ENCODE measurements around the gene SLC4A7. TPM values are rescaled to one million over a fixed set of nuclear protein-coding genes. Genes with fewer than 3 reads are reported as not detected.

SLC4A7 gene
- total RNA-seq, 4 donors from 2014 or later, result 3.8 to 11.4 (median 9.9) TPM

GRCh38 chr3:27467545-27467944 is 16.6 kb downstream of the SLC4A7 start:
- intact Hi-C loops (cut with DNase I; ENCODE audit: low total_unique reads), result no loop called here
- H3K4me3 ChIP-seq (ENCODE audit: low read depth, poor library complexity, severe bottlenecking), result no peak overlapping the region
- no peak for DNase-seq (ENCODE audit: low spot score in 2 of 2)
- WGBS, 2 donors, result 12 to 18% methylated on average over 3 of the region's 3 CpGs
- TF ChIP-seq CTCF (IDR thresholded peaks at IDR 0.05), result no peak
- no peak for TF ChIP-seq POLR2A (IDR thresholded peaks at IDR 0.05)

DNA sequence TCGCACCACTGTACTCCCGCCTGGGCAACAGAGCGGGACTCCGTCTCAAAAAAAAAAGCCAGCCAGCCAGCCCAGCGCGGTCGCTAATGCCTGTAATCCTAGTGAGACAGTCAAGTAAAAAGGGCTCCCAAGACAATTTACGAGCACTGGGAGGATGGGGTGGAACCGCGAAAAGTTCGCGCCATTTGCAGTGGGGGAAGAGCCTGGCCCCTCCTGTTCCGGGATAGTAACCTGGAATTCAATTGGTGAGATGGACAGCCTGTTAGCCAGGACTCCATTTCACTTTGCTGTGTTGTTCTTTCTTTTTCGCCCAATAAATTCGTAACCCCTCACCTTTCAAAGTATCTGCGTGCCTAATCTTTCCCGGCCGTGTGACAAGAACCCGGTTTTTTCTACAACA is 19.5 kb downstream of the SLC4A7 start:
- DNase-seq (ENCODE audit: low spot score in 2 of 2), result no peak
- intact Hi-C loops (cut with DNase I; ENCODE audit: low total_unique reads), result no loop called here
- H3K4me3 ChIP-seq (ENCODE audit: low read depth, poor library complexity, severe bottlenecking), result no peak overlapping the region
- 94 to 96% methylated on average over 19 of the region's 19 CpGs for WGBS, 2 donors
- no peak for TF ChIP-seq POLR2A (IDR thresholded peaks at IDR 0.05)
- TF ChIP-seq CTCF (IDR thresholded peaks at IDR 0.05), result no peak

DNA sequence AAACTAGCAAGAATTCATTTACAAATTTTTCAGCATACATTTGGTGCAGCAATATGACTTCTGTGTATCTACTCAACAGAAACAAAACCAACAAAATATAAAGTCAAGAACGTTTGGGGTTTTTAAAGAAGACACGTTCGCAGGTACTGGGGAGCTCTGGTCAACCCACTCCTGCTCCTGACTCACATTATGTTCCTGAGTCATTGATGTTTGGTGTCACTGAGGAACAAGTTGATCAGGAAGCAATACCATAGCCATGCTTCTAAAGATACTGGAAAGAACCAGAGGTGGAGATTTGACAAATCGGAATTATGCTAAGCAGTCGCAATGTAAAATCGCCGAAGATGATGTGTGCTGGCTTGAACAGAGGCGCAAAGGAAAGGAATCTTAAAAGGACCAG is 22.0 kb downstream of the SLC4A7 start:
- intact Hi-C loops (cut with DNase I; ENCODE audit: low total_unique reads), result no loop called here
- no peak for TF ChIP-seq POLR2A (IDR thresholded peaks at IDR 0.05)
- TF ChIP-seq CTCF (IDR thresholded peaks at IDR 0.05), result no peak
- no peak overlapping the region for H3K4me3 ChIP-seq (ENCODE audit: low read depth, poor library complexity, severe bottlenecking)
- 94% methylated on average over 8 of the region's 8 CpGs for WGBS, 2 donors
- no peak for DNase-seq (ENCODE audit: low spot score in 2 of 2)

- WGBS, 2 donors, result 68 to 75% methylated on average over 6 of the region's 6 CpGs
- intact Hi-C loops (cut with DNase I; ENCODE audit: low total_unique reads), result no loop called here
- no peak overlapping the region for H3K4me3 ChIP-seq (ENCODE audit: low read depth, poor library complexity, severe bottlenecking)
- no peak for TF ChIP-seq POLR2A (IDR thresholded peaks at IDR 0.05)
- no peak for TF ChIP-seq CTCF (IDR thresholded peaks at IDR 0.05)
- no peak for DNase-seq (ENCODE audit: low spot score in 2 of 2)
Observed at GRCh38 chr3:27458929-27459328, 25.3 kb downstream of the SLC4A7 start.

DNA sequence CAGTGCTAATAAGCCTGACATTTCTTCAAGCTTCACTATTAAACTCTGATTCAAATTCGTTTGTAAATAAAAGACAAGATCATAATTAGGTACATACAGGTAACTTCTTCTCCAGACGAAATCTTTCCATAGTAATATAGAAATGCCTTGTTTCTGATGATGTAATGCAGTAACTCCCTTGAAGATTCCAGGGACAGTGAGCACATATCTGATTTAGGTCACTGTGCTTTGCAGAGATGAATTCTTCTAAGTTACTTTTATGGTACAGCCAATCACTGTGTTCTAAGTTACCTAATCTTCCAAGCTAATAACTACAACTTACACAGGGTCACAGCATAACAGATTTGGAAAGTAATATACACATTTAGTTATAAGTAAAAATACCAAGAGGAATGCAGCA is 27.6 kb downstream of the SLC4A7 start:
- intact Hi-C loops (cut with DNase I; ENCODE audit: low total_unique reads), result no loop called here
- no peak overlapping the region for H3K4me3 ChIP-seq (ENCODE audit: low read depth, poor library complexity, severe bottlenecking)
- TF ChIP-seq POLR2A (IDR thresholded peaks at IDR 0.05), result no peak
- no peak for TF ChIP-seq CTCF (IDR thresholded peaks at IDR 0.05)
- 79 to 80% methylated on average over 2 of the region's 2 CpGs for WGBS, 2 donors
- DNase-seq (ENCODE audit: low spot score in 2 of 2), result no peak

DNA sequence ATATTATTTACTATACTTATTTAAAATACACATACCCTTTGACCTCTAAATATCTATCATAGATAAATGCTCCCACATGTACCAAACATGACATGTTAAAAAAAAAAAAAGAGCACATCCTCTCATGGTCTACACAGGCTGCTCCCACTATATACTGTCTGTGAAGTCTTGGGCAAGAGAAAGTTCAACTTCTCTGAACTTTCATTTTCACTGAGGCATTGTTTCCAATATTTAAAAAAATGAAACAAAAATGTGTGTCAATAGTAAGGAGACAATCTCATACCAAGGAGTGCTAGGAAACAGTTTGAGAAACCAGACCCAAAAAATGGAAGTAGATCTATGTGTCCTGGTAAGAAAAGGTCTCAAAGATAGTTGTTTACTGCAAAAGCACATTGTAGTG is 29.3 kb downstream of the SLC4A7 start:
- intact Hi-C loops (cut with DNase I; ENCODE audit: low total_unique reads), result no loop called here
- TF ChIP-seq CTCF (IDR thresholded peaks at IDR 0.05) (no peak), POLR2A (IDR thresholded peaks at IDR 0.05) (no peak)
- DNase-seq (ENCODE audit: low spot score in 2 of 2), result no peak
- no peak overlapping the region for H3K4me3 ChIP-seq (ENCODE audit: low read depth, poor library complexity, severe bottlenecking)

Data from lower leg skin (tissue), 4 donors.